ENCODE results near the gene KRT37.

The KRT37 gene

DNA sequence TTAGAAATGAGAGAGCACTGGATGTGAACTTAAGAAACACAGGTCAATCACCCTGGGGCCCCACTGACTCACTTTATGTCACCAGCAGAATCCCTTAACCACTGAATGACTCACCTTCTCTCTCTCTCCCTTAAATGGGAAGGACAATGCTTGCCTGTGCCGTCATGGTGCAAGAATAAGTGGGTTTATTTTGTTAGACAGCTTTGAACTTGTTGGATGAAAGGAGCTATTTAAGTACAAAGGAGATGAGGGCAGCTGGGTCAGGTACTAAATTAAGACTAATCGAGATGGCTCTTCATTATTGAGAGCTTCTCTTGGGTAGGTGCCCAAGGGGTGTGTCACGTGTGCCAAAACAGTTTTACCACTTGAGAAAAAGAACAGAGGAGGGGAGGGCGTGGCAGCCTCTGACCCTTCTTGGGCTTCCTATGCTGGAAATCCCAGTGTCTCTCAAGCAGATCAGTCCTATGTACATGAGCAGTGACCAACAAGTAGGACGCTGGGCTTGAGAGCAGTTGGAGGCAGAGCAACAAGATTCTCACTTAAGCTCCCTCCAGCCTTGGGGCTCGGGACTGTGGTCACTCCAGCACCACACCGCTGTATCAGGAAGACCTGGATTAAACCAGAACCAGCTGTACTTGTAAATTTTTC, 20.2 kb downstream of the KRT37 start (continued):
- TF ChIP-seq KLF10 (tag by site-specific recombination; IDR thresholded peaks at IDR 0.05) (peak; percentile 95), ZNF302 (tag by site-specific recombination; IDR thresholded peaks at IDR 0.05; ENCODE audit: low read depth) (no peak), ZNF518A (tag by site-specific recombination; conservative IDR thresholded peaks at IDR 0.05; ENCODE audit: low read depth) (peak; percentile 62), ZBTB21 (tag by site-specific recombination; IDR thresholded peaks at IDR 0.05) (peak; percentile 87), ZNF169 (tag by site-specific recombination; IDR thresholded peaks at IDR 0.05) (0 out of 2 replicates have a peak, but pooled peaks have one; percentile 10), ZNF639 (tag by site-specific recombination; IDR thresholded peaks at IDR 0.05) (peak; percentile 93), KLF7 (tag by site-specific recombination; IDR thresholded peaks at IDR 0.05; ENCODE audit: borderline replicate concordance) (no peak), SCRT1 (tag by site-specific recombination; IDR thresholded peaks at IDR 0.05; ENCODE audit: borderline replicate concordance) (0 out of 2 replicates have a peak, but pooled peaks have one; percentile 52), ZNF433 (tag by site-specific recombination; IDR thresholded peaks at IDR 0.05; ENCODE audit: low read depth) (no peak), IKZF3 (tag by site-specific recombination; IDR thresholded peaks at IDR 0.05) (peak; percentile 50), ZNF544 (tag by site-specific recombination; IDR thresholded peaks at IDR 0.05) (no peak), BCL11A (tag by site-specific recombination; IDR thresholded peaks at IDR 0.05; ENCODE audit: low read depth) (peak; percentile 93), KLF9 (tag by site-specific recombination; IDR thresholded peaks at IDR 0.05; ENCODE audit: low read depth) (peak; percentile 90), ZSCAN23 (tag by site-specific recombination; IDR thresholded peaks at IDR 0.05) (peak; percentile 76; the same call in 1 of the 2 replicates), ZNF660 (tag by site-specific recombination; IDR thresholded peaks at IDR 0.05) (peak; percentile 87), ZNF114 (tag by site-specific recombination; IDR thresholded peaks at IDR 0.05) (no peak), SCRT2 (tag by site-specific recombination; IDR thresholded peaks at IDR 0.05) (peak; percentile 93), KLF1 (tag by site-specific recombination; IDR thresholded peaks at IDR 0.05) (peak; percentile 47; the same call in 1 of the 2 replicates), ZNF138 (tag by site-specific recombination; IDR thresholded peaks at IDR 0.05; ENCODE audit: borderline replicate concordance) (no peak), ZNF792 (tag by site-specific recombination; IDR thresholded peaks at IDR 0.05) (no peak), ZNF558 (tag by site-specific recombination; IDR thresholded peaks at IDR 0.05) (0 out of 2 replicates have a peak, but pooled peaks have one; percentile 42), ZNF10 (tag by site-specific recombination; IDR thresholded peaks at IDR 0.05) (peak; percentile 26; the same call in 1 of the 2 replicates), ZNF324 (tag by site-specific recombination; IDR thresholded peaks at IDR 0.05) (peak; percentile 74), HOXA7 (CRISPR knock-in tag; IDR thresholded peaks at IDR 0.05; ENCODE audit: borderline replicate concordance) (no peak), ZNF529 (tag by site-specific recombination; IDR thresholded peaks at IDR 0.05; ENCODE audit: insufficient replicate concordance) (peak; percentile 28), ZNF701 (tag by site-specific recombination; IDR thresholded peaks at IDR 0.05) (no peak), KLF8 (tag by site-specific recombination; IDR thresholded peaks at IDR 0.05) (peak; percentile 63; the same call in 1 of the 2 replicates), SP3 (tag by site-specific recombination; IDR thresholded peaks at IDR 0.05) (peak; percentile 47; the same call in 1 of the 2 replicates), ZBTB7A (tag by site-specific recombination; IDR thresholded peaks at IDR 0.05; ENCODE audit: low read depth) (no peak)
- TF ChIP-seq, protein P1, sequence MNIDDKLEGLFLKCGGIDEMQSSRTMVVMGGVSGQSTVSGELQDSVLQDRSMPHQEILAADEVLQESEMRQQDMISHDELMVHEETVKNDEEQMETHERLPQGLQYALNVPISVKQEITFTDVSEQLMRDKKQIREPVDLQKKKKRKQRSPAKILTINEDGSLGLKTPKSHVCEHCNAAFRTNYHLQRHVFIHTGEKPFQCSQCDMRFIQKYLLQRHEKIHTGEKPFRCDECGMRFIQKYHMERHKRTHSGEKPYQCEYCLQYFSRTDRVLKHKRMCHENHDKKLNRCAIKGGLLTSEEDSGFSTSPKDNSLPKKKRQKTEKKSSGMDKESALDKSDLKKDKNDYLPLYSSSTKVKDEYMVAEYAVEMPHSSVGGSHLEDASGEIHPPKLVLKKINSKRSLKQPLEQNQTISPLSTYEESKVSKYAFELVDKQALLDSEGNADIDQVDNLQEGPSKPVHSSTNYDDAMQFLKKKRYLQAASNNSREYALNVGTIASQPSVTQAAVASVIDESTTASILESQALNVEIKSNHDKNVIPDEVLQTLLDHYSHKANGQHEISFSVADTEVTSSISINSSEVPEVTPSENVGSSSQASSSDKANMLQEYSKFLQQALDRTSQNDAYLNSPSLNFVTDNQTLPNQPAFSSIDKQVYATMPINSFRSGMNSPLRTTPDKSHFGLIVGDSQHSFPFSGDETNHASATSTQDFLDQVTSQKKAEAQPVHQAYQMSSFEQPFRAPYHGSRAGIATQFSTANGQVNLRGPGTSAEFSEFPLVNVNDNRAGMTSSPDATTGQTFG (tag by site-specific recombination; IDR thresholded peaks at IDR 0.05; ENCODE audit: borderline replicate concordance) = peak; percentile 78; the same call in 1 of the 2 replicates
- TF ChIP-seq, protein P2, sequence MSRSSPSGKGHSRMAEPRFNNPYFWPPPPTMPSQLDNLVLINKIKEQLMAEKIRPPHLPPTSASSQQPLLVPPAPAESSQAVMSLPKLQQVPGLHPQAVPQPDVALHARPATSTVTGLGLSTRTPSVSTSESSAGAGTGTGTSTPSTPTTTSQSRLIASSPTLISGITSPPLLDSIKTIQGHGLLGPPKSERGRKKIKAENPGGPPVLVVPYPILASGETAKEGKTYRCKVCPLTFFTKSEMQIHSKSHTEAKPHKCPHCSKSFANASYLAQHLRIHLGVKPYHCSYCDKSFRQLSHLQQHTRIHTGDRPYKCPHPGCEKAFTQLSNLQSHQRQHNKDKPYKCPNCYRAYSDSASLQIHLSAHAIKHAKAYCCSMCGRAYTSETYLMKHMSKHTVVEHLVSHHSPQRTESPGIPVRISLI (tag by site-specific recombination; IDR thresholded peaks at IDR 0.05) = 0 out of 2 replicates have a peak, but pooled peaks have one; percentile 42
